NCI-H345 treated with DMSO at 0.1 percent for 48 hours (cell line): ENCODE data around the gene SPRYD3.
"Not testable (repeated sequence)": the region's sequence is repeated elsewhere in the genome, so short reads cannot be mapped to it uniquely, and the experiment has no call there.

ENCODE experiments used
- DNase-seq: peaks from one replicate; lab custom pipeline; 2025; ENCODE audit not compliant: unreplicated experiment; lab: John Stamatoyannopoulos, UW

Gene SPRYD3

GRCh38 chr12:53079226-53080117, at the start of gene SPRYD3:
SPRYD3 (minus strand) TSS chr12:53079390; CDS start chr12:53079333, 57 bp downstream.
- peak; percentile 87 for DNase-seq

- no peak for DNase-seq
Observed at GRCh38 chr12:53127169-53127568, 48.0 kb upstream of the SPRYD3 start.

GRCh38 chr12:53124352-53124723, 45.1 kb upstream of the SPRYD3 start:
- no peak for DNase-seq

- DNase-seq, result no peak
Observed at GRCh38 chr12:53123578-53124351, 44.6 kb upstream of the SPRYD3 start.

- peak; percentile 74 for DNase-seq
Observed at GRCh38 chr12:53122961-53123468, 43.8 kb upstream of the SPRYD3 start.

GRCh38 chr12:53120685-53121525, 41.7 kb upstream of the SPRYD3 start:
- no peak for DNase-seq

- no peak for DNase-seq
Observed at GRCh38 chr12:53118751-53119300, 39.6 kb upstream of the SPRYD3 start.

- no peak for DNase-seq
Observed at GRCh38 chr12:53115891-53116648, 36.9 kb upstream of the SPRYD3 start.

GRCh38 chr12:53115112-53115890, 36.1 kb upstream of the SPRYD3 start:
- DNase-seq, result no peak

GRCh38 chr12:53113951-53114350, 34.8 kb upstream of the SPRYD3 start:
- DNase-seq, result no peak

- no peak for DNase-seq
Observed at GRCh38 chr12:53113136-53113705, 34.0 kb upstream of the SPRYD3 start.

GRCh38 chr12:53112431-53112830, 33.2 kb upstream of the SPRYD3 start:
- DNase-seq, result not testable (repeated sequence)

GRCh38 chr12:53107122-53107521, 27.9 kb upstream of the SPRYD3 start:
- no peak for DNase-seq

- DNase-seq, result no peak
Observed at GRCh38 chr12:53105712-53106439, 26.7 kb upstream of the SPRYD3 start.

GRCh38 chr12:53105256-53105655, 26.1 kb upstream of the SPRYD3 start:
- DNase-seq, result no peak

- no peak for DNase-seq
Observed at GRCh38 chr12:53103860-53104305, 24.7 kb upstream of the SPRYD3 start.

- DNase-seq, result no peak
Observed at GRCh38 chr12:53102883-53103807, 24.0 kb upstream of the SPRYD3 start, which contains the start of gene SOAT2. SOAT2 (plus strand) TSS chr12:53103486; CDS start chr12:53103578, 92 bp downstream.
